MG63 (cell line): ENCODE measurements around the gene PRKN. TPM values are rescaled to one million over a fixed set of nuclear protein-coding genes. Genes with fewer than 3 reads are reported as not detected.

Experiments used
- DNase-seq: peaks from one replicate; pipeline ENCODE4 v3.0.0-alpha.2; 2020
- H3K27me3 ChIP-seq: fragments of 250-450 bp; sonication (Bioruptor Pico); 2 replicates; pipeline ENCODE4 v1.5.1; 2020; ENCODE audit warnings: mild to moderate bottlenecking, moderate library complexity
- H3K36me3 ChIP-seq: fragments of 250-450 bp; sonication (Bioruptor Pico); 2 replicates; pipeline ENCODE4 v1.5.1; 2020; ENCODE audit warnings: mild to moderate bottlenecking, moderate library complexity
- H3K4me3 ChIP-seq: fragments of 250-450 bp; sonication (Bioruptor Pico); 2 replicates; pipeline ENCODE4 v1.5.1; 2020; ENCODE audit warnings: mild to moderate bottlenecking, moderate library complexity
- H3K9me3 ChIP-seq: fragments of 250-450 bp; sonication (Bioruptor Pico); 2 replicates; pipeline ENCODE4 v1.5.1; 2020; ENCODE audit warnings: mild to moderate bottlenecking, moderate library complexity
- total RNA-seq: library from RNA; depleted of rRNA; stranded (reverse); fragments of >200 nt; shearing (Covaris generic); gene quantifications from 2 replicates; pipeline ENCODE4 v1.2.3, GENCODE V29; 2014; ENCODE audit warnings: low replicate concordance

PRKN gene
- total RNA-seq, 1 experiment from 2014 or later = not detected

DNA sequence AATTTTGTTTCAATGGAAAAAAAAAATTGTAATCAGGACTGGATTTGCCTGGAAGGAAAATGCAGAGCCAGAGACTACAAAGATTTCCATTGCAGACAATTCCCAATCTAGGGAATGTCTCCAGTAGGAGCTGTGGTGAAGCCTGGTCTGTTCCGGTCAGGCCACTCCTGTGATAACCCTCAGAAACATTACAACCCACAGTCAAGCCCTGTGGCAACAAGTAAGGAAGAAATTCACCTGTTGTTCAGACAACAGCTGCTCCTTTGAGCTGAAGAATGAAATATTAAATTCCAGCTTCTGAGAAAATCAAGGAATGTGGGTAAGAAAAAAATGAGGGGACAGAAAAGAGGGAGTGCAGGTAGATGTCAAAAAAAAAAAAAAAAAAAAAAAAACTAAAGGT lies 8.0 kb downstream of the PRKN start:
- DNase-seq = no peak
- H3K36me3 ChIP-seq = no peaks in the 10 kb centered on the region
- H3K9me3 ChIP-seq = no peaks in the 10 kb centered on the region
- H3K27me3 ChIP-seq = no peaks in the 10 kb centered on the region
- H3K4me3 ChIP-seq = no peak overlapping the region

DNA sequence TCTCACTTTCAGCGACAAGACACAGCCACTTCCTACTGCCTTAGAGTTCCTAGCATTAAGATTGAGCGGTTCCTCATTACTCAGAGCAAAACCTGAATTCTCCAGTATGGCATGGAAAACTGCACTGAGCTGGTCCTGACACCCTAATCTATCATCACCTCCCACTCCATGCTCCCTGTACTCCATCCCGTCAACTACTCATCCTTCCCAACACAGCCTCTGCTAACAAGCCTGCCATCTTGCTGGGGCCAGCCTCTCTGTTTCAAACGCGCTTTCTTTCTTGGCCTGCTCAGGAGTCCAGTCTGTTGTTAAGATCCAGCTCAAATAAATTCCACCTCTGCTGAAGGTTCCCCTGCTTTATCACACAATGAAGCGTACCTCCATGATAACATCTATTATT lies 12.0 kb downstream of the PRKN start:
- no peaks in the 10 kb centered on the region for H3K27me3 ChIP-seq
- no peak overlapping the region for H3K4me3 ChIP-seq
- no peaks in the 10 kb centered on the region for H3K36me3 ChIP-seq
- no peaks in the 10 kb centered on the region for H3K9me3 ChIP-seq
- DNase-seq = no peak

DNA sequence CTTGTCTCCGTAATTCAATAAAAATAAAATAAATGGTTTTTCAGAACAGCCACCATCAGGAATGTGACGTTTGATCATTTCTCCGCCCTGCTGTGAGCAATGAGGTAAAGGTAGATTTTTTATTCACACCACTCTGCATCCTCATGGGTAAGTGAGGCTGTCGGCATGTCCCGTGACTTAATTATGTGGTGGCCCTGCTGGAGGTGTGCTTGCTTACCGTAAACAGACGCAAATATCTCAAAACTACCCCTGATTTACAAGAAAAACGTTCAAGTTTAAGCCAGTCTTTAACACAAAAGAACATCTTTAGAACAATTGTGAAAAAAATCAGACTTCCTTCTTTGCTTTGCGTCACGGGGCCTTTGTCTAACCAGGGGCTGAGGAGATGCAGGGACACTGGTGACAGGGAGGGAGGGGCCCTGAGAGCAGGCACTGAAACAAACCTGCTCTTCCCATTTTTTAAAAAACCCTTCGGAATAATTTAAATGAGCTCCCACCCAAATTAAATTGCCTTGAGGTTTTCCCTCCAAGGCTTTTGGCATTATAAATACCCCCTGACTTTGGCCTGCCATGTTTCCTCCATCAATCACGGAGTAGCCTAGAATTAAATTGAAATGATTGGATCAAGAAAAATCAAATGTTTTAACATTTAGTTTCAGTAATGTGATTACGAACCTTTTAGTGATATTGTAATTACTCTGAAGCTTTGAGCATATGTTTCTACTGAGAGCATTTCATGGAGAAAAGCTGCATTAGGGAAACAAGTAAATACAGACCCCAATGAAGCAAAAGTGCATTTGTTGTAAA lies 13.4 kb downstream of the PRKN start:
- Histone ChIP-seq H3K27me3 (no peaks in the 10 kb centered on the region), H3K36me3 (no peaks in the 10 kb centered on the region), H3K9me3 (no peaks in the 10 kb centered on the region), H3K4me3 (no peak overlapping the region)
- no peak for DNase-seq

DNA sequence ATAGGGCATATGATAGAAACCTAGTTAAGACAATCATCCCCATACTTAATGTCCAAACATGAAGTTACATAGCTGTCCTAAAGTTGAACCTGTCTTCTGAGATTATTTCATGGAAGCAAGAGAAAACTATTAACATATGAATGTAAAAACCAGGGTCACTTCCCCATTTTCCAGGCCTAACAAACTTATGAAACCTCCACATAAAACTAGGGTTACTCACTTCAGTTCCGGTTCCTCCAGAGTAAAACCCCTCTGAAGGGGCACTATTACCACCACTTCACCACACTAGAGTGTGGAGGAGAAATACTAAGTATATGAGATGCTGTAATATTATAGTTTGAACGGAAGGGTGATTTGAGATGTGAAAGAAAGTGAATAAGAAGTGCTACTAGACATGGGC lies 14.9 kb downstream of the PRKN start:
- no peaks in the 10 kb centered on the region for H3K36me3 ChIP-seq
- DNase-seq = no peak
- H3K4me3 ChIP-seq = no peak overlapping the region
- no peaks in the 10 kb centered on the region for H3K9me3 ChIP-seq
- H3K27me3 ChIP-seq = no peaks in the 10 kb centered on the region

DNA sequence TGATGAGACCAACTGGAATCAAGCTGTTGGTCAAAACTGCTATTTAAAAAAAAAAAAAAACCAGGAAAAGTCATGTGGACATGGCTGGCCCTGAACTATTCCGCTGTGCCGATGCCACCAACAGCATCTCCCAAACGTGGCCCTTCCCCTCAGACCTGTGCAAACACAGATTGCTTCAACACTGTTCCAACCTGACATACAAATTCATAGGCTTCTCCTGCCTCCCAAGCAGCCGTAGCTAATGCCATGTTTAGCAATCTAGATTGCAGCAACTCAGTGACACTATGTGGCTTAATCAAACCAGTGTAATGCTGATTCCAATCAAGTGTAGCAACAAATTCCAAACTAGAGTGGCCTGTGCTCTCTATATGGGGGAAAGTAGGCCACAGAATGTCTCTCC lies 16.2 kb downstream of the PRKN start:
- H3K36me3 ChIP-seq = no peaks in the 10 kb centered on the region
- no peak for DNase-seq
- H3K27me3 ChIP-seq = no peaks in the 10 kb centered on the region
- H3K9me3 ChIP-seq = no peaks in the 10 kb centered on the region
- no peak overlapping the region for H3K4me3 ChIP-seq

DNA sequence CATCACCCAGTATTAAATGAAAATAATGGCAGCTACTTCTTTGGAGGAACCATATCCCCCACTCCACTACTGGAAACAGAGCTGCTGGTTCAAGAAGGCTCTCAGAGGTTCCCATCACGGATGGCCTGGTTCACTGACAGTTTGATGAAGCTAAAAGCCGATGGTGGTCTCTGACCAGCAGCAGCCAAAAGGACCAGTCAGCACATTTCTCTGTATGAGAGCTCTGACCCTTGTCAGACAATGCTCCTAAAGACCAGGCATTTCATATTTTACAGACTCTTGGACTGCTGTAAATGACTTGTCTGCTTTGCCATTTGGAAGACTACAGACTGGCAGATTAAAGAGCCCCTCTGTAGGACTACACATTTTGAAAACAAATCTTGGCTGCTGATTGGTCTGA lies 16.6 kb downstream of the PRKN start:
- Histone ChIP-seq H3K27me3 (no peaks in the 10 kb centered on the region), H3K4me3 (no peak overlapping the region), H3K9me3 (no peaks in the 10 kb centered on the region), H3K36me3 (no peaks in the 10 kb centered on the region)
- DNase-seq = no peak

DNA sequence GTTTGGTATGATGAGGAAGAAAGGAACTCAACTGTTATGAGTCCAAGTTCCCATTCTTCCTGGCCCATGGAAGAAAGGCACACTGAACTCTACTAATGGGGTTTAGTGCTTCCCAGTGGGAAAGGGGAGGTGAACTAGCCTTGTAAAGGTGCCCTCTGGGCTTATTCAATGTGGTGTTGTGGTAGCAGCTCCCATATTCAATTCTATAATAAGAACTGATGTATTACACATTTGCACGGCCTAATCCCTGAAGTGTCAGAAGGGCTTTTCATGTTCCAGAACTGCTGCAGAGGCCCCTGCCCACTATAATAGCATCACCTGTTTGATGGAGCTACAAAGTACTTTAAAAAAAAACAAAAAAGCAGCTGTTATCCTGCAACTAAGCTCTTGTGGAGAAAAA lies 17.1 kb downstream of the PRKN start:
- H3K27me3 ChIP-seq = no peaks in the 10 kb centered on the region
- H3K4me3 ChIP-seq = no peak overlapping the region
- no peaks in the 10 kb centered on the region for H3K9me3 ChIP-seq
- no peaks in the 10 kb centered on the region for H3K36me3 ChIP-seq
- no peak for DNase-seq

DNA sequence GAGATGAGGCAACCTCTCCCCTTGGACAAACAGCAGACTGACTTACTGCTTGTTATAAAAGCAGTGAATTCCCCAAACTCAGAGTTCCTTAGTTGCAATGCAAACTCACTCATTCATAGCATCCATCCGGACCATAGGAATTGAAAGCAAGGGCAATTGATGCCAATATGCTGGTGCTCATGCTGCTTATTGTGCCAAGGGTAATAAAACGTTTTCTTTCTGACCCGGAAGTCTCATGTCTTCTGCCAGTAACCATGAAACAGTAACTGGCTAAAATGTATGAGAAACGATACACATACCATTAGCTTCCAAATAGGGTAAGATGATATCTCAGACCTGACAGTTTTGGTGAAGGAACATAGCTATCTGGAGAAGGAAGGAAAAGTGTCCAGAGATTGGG lies 18.1 kb downstream of the PRKN start:
- Histone ChIP-seq H3K9me3 (no peaks in the 10 kb centered on the region), H3K27me3 (no peaks in the 10 kb centered on the region), H3K36me3 (no peaks in the 10 kb centered on the region), H3K4me3 (no peak overlapping the region)
- DNase-seq = no peak

DNA sequence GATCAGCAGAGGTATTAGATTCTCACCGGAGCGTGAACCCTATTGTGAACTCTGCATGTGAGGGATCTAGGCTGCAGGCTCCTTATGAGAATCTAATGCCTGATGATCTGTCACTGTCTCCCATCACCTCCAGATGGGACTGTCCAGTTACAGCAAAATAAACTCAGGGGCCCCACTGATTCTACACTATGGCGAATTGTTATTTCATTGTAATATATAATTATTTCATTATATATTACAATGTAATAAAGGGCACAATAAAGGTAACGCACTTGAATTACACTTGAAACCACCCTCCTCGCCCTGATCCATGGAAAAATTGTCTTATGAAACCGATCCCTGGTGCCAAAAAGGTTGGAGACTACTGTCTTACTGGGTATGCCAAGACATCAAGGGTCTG lies 18.6 kb downstream of the PRKN start:
- Histone ChIP-seq H3K27me3 (no peaks in the 10 kb centered on the region), H3K36me3 (no peaks in the 10 kb centered on the region), H3K4me3 (no peak overlapping the region), H3K9me3 (no peaks in the 10 kb centered on the region)
- DNase-seq = no peak

DNA sequence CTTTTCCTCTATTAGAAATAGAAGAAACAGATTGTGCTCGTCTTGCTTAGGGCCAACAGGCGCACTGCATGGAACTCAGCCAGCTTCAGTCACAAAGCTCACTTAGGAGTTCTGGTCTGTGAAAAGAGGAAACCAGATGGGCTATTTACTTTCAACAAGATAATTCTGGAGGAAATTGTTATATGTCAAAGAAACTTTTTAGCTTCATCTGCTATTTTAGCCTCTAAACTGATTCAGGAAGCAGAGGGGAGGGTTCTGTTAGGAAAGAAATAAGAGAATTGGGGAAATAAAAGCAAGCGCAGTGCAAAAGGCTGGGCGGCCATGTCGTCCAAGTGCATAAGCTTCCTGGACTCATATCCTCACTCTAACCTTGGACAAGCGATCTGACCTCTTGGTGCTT lies 21.3 kb downstream of the PRKN start:
- no peaks in the 10 kb centered on the region for H3K27me3 ChIP-seq
- no peaks in the 10 kb centered on the region for H3K9me3 ChIP-seq
- H3K4me3 ChIP-seq = no peak overlapping the region
- DNase-seq = no peak
- H3K36me3 ChIP-seq = no peaks in the 10 kb centered on the region

DNA sequence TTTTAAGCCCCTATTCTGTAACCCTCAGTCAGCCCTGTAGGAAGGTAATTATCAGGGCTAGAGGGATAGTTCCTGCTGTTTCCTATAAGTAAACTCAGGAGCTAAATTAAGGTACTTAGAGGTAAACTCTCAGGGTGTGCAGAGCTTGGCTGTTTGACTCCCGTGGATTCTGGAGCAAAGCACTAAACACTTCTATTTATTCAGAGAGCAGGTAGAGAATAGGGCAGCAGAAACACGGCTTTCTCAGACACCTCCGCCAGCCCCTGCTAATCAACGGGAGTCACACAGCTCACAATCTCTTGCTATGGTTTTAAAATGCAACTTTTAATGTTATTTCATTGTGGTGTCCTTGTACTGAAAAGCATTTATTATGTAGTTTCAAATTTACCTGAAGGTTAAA lies 21.8 kb downstream of the PRKN start:
- no peaks in the 10 kb centered on the region for H3K36me3 ChIP-seq

DNA sequence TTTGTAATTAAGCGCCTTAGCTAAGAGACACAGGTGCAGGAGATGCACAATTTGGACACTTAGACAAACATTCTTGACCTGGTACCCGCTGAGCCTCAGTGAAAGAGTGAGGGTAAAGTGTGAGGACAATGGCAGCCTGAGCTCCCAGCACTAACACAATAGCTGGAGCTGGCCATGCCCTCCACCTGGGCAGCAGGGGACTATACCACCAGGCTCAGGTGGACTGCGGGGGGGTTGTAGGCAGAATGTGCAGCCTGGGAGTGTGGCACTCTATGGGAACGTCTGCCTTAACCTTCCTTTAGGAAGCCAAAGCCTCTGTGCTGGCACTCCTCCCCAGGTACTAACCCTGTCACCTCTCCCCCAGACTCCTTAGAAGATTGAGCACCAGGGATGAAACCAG lies 23.6 kb downstream of the PRKN start:
- no peaks in the 10 kb centered on the region for H3K9me3 ChIP-seq
- no peaks in the 10 kb centered on the region for H3K27me3 ChIP-seq
- no peaks in the 10 kb centered on the region for H3K36me3 ChIP-seq
- H3K4me3 ChIP-seq = no peak overlapping the region
- DNase-seq = no peak

More for the DNA sequence above, 21.8 kb downstream of the PRKN start:
- no peak for DNase-seq
- no peaks in the 10 kb centered on the region for H3K27me3 ChIP-seq
- no peaks in the 10 kb centered on the region for H3K9me3 ChIP-seq
- no peak overlapping the region for H3K4me3 ChIP-seq

DNA sequence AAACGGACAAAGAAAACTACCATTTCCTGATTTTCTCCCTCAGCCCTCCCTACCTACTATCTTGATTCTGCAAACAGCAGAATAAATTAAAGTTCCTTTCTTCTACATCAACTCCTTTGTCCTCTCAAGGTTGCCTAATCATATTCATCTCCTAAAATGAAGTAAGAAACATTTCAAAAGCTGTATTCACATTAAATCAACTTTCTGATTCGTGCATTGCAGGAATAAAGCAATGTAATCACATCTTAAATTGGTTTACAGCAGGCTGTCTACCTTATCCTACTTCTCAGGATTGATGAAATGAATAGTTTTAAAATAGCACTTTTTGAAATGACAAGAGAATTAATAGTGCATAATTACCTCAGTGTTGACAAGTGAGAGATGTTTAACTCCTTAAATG lies 25.1 kb downstream of the PRKN start:
- H3K27me3 ChIP-seq = no peaks in the 10 kb centered on the region
- H3K36me3 ChIP-seq = no peaks in the 10 kb centered on the region
- H3K9me3 ChIP-seq = no peaks in the 10 kb centered on the region
- DNase-seq = no peak
- no peak overlapping the region for H3K4me3 ChIP-seq

DNA sequence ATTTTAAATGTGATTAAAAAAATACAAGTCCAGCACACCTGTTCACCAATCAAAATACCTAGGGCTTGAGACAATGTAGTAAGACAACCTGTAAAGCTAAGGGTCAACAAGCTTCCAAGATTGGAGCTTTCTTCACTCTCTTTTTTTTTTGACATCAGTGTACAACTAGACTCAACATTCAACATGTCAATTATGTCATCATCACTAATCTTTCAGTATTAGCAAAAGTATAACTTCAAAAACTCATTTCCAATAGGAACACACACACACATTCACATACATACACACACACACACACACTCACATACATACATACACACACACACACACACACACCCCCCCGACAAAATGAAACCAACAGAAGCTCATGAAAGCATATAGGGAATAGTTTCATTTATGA lies 26.0 kb downstream of the PRKN start:
- no peaks in the 10 kb centered on the region for H3K27me3 ChIP-seq
- DNase-seq = no peak
- no peaks in the 10 kb centered on the region for H3K36me3 ChIP-seq
- H3K4me3 ChIP-seq = no peak overlapping the region
- no peaks in the 10 kb centered on the region for H3K9me3 ChIP-seq

DNA sequence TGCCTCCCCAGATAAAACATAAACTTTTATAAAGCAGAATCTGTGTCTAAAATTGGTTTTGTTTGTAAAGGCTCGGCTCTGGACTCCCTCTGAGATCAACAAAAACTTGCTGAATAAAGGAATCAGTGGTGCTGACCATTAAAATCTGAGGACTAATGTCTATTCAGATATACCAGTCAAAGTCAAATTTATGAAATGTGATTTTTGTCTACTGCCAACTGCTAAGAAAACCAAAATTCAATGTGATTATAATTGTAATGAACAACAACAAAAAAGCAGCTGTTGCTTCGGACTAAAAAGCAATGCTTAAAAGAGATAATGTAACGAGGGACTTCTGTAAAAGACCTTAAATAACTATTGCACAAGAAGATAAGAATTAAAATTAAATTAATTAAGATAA lies 26.6 kb downstream of the PRKN start:
- no peaks in the 10 kb centered on the region for H3K27me3 ChIP-seq
- DNase-seq = no peak
- H3K36me3 ChIP-seq = no peaks in the 10 kb centered on the region
- no peaks in the 10 kb centered on the region for H3K9me3 ChIP-seq
- H3K4me3 ChIP-seq = no peak overlapping the region

DNA sequence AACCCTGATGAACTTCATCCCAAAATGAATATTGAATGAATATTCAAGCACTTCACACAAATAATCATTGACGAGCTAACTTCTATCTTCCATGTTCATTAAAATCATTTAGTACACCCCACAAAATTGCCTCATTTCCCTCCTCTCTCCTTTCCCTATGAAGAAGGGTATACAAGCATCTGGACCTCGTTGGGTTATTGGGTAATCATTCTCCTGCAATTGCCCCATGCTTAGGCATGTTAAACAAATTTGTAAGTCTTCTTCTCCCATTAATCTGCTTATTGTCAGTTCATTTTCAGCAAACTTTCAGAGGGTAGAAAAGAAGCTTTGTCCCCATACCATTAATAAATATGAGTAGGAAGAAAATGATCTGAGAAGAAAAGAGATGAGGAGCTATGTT lies 27.6 kb downstream of the PRKN start:
- no peak for DNase-seq
- Histone ChIP-seq H3K27me3 (no peaks in the 10 kb centered on the region), H3K9me3 (no peaks in the 10 kb centered on the region), H3K4me3 (no peak overlapping the region), H3K36me3 (no peaks in the 10 kb centered on the region)

DNA sequence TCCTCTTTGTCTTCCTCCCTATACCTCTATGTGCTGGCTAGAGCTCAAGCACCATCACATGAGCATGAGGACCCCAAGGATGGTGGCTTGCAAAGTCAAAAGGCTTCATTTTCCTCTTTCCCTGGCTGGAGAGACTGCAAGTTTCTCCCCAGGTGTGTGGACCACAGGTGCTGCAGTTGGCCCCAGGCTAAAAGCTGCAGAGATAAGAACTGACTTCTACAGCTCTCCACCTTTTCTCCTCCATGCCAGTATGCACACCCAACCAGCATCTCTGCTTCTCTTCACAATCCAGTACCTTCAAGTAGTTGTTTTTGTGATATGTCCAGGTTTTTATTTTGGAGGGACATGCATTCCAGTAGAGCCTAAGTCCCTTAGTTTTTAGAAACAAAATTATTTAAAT lies 29.1 kb downstream of the PRKN start:
- Histone ChIP-seq H3K9me3 (no peaks in the 10 kb centered on the region), H3K36me3 (no peaks in the 10 kb centered on the region), H3K27me3 (no peaks in the 10 kb centered on the region), H3K4me3 (no peak overlapping the region)
- DNase-seq = no peak

DNA sequence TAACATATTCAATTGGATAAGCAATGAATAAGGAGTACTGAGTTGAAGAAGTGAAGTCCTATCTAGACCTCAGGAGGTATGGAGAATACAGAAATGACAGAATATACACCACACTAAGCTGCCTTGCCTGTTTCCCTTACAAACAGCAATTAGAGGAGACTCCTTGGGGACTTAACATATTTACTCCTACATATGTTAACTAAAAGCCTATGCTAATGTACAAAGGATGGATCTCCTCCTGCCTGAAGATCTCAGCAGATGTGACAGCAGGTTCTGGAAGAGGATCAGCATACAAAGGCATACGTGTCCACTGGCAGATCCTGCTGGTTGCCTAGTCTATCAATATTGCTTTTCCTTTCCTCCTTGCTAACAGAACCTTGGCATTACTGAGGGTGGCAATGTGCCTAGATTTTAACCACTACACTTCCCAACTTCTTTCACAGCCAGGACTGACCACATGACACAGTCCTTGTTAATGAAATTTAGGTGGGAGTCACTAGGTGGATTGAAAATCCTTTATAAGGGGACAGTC lies 29.6 kb downstream of the PRKN start:
- no peak overlapping the region for H3K4me3 ChIP-seq
- no peaks in the 10 kb centered on the region for H3K36me3 ChIP-seq
- no peak for DNase-seq
- no peaks in the 10 kb centered on the region for H3K9me3 ChIP-seq
- no peaks in the 10 kb centered on the region for H3K27me3 ChIP-seq
